ENCODE results near the gene USP14. TPM values are rescaled to one million over a fixed set of nuclear protein-coding genes. Genes with fewer than 3 reads are reported as not detected.

USP14 gene
- total and polyA plus RNA-seq, 2 donors (not counting 3 experiments of a cell fraction or from before 2014, with no cell fraction given) = 13.2 to 98.4 TPM

DNA sequence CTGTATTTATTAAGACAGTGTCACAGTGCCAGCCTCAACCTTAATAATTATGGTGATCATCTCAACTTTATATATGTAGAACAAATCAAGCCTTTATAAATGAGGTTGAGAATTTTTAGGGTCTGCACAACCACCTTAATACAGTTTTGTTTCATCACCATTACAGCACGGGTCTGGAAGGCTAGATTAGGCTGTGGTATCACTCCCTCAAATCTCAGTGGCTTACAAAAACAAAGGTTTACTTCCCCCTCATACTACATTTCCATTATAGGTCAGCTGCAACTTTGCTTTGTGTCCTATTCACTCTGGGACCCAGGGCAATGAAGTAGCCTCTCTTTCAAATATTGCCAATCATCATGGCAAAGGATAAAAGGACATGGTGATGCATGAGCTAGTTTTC lies 23.3 kb upstream of the USP14 start:
- H3K4me1 ChIP-seq (ENCODE audit: control insufficient read depth, extremely low read depth, insufficient read depth, low read length) = no peaks in the 10 kb centered on the region
- H3K79me2 ChIP-seq (ENCODE audit: control insufficient read depth, insufficient read depth, low read length) = no peaks in the 10 kb centered on the region
- no peak for DNase-seq (ENCODE audit: low read depth, low spot score)
- CTCF ChIA-PET = no interaction called here
- no peak overlapping the region for H3K4me3 ChIP-seq (replicated peaks in 1 of 3; ENCODE audit: insufficient read depth in 1 of 3, low read depth in 1 of 3, low read length in 3 of 3)
- H3K9me3 ChIP-seq (replicated peaks; ENCODE audit: control insufficient read depth, insufficient read depth, low read length) = no peaks in the 10 kb centered on the region
- no peak for FAIRE-seq
- no peak overlapping the region for H3K27ac ChIP-seq (ENCODE audit: insufficient read depth, low read depth, low read length)
- intact Hi-C loops (cut with micrococcal nuclease) = no loop called here
- TF ChIP-seq POLR2A (IDR thresholded peaks at IDR 0.05; ENCODE audit: low read depth, low read length) (no peak), JUN (IDR thresholded peaks at IDR 0.05; ENCODE audit: borderline replicate concordance, insufficient read depth, insufficient read length, low read depth) (no peak), FOS (IDR thresholded peaks at IDR 0.05; ENCODE audit: borderline replicate concordance, insufficient read depth, low read length) (no peak), GATA2 (IDR thresholded peaks at IDR 0.05; ENCODE audit: insufficient read depth, insufficient read length, low read depth, low read length) (no peak), EZH2 (IDR thresholded peaks at IDR 0.05; ENCODE audit: borderline replicate concordance, low read depth, low read length, severe bottlenecking) (no peak), POLR2AphosphoS5 (IDR thresholded peaks at IDR 0.05; ENCODE audit: insufficient read depth, low read depth, low read length) (no peak), MYC (IDR thresholded peaks at IDR 0.05; ENCODE audit: low read depth, low read length) (no peak)
- TF ChIP-seq, protein P1, sequence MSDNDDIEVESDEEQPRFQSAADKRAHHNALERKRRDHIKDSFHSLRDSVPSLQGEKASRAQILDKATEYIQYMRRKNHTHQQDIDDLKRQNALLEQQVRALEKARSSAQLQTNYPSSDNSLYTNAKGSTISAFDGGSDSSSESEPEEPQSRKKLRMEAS (IDR thresholded peaks at IDR 0.05; ENCODE audit: insufficient read depth, insufficient read length) = no peak
- TF ChIP-seq, protein P2, sequence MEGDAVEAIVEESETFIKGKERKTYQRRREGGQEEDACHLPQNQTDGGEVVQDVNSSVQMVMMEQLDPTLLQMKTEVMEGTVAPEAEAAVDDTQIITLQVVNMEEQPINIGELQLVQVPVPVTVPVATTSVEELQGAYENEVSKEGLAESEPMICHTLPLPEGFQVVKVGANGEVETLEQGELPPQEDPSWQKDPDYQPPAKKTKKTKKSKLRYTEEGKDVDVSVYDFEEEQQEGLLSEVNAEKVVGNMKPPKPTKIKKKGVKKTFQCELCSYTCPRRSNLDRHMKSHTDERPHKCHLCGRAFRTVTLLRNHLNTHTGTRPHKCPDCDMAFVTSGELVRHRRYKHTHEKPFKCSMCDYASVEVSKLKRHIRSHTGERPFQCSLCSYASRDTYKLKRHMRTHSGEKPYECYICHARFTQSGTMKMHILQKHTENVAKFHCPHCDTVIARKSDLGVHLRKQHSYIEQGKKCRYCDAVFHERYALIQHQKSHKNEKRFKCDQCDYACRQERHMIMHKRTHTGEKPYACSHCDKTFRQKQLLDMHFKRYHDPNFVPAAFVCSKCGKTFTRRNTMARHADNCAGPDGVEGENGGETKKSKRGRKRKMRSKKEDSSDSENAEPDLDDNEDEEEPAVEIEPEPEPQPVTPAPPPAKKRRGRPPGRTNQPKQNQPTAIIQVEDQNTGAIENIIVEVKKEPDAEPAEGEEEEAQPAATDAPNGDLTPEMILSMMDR (IDR thresholded peaks at IDR 0.05; ENCODE audit: extremely low read depth in 1 of 2, insufficient read depth in 1 of 2, low read depth in 1 of 2, low read length in 2 of 2) = no peak
- no peaks in the 10 kb centered on the region for H3K9me1 ChIP-seq (replicated peaks; ENCODE audit: control insufficient read depth, extremely low read depth, insufficient read depth, low read length)
- H4K20me1 ChIP-seq (replicated peaks; ENCODE audit: control insufficient read depth, extremely low read depth, insufficient read depth, low read length) = no peaks in the 10 kb centered on the region
- dilution Hi-C loops (cut with MboI; ENCODE audit: extremely low pct_ligation_motif_present, low sequenced_read_pairs) = no loop called here
- no peaks in the 10 kb centered on the region for H3K36me3 ChIP-seq (ENCODE audit: control insufficient read depth in 2 of 2, extremely low read depth in 1 of 2, insufficient read depth in 2 of 2, low read length in 2 of 2)
- POLR2A ChIA-PET = no interaction called here
- H2AFZ ChIP-seq (ENCODE audit: low read depth, low read length) = no peak overlapping the region
- no TSS peak for BruUV-seq (replicated peaks)
- no peaks in the 10 kb centered on the region for H3K27me3 ChIP-seq (ENCODE audit: control insufficient read depth in 2 of 2, insufficient read depth in 2 of 2, low read length in 2 of 2)
- H3K9ac ChIP-seq (replicated peaks; ENCODE audit: extremely low read depth, insufficient read depth, low read length) = no peak overlapping the region
- H3K4me2 ChIP-seq (ENCODE audit: insufficient read depth, low read length) = no peak overlapping the region
